HEK293 (cell line): ENCODE data around the gene TTLL4.

Experiments used
- CTCF ChIA-PET: fragments of 350-600 bp; formaldehyde crosslinking; extraction: SDS; loops from one replicate; lab custom pipeline; 2021; ENCODE audit warnings: antibody characterized with exemption; lab: Yijun Ruan, JAX
- POLR2A ChIA-PET: fragments of 300-600 bp; formaldehyde crosslinking; extraction: SDS; loops from one replicate; lab custom pipeline; 2020; ENCODE audit warnings: antibody characterized with exemption, inconsistent platforms; lab: Yijun Ruan, JAX
- H3K27ac ChIP-seq: fragments of 200-500 bp; sonication (Bioruptor generic); 2 replicates; pipeline ENCODE4 v1.5.1; 2014; ENCODE audit warnings: low read depth, low read length, control low read depth, inconsistent platforms; ENCODE audit errors: extremely low read depth
- H3K36me3 ChIP-seq, 2 experiments: fragments of 200-500 bp in 1 of 2; sonication (Bioruptor generic) in 1 of 2; 1 replicate in 1 of 2; 2 replicates in 1 of 2; pipeline ENCODE4 v1.5.1; 2014 to 2017; ENCODE audit warnings: inconsistent platforms in 2 of 2, low read length in 2 of 2; ENCODE audit not compliant: control insufficient read depth in 2 of 2, insufficient read depth in 1 of 2
- H3K4me1 ChIP-seq: fragments of 200-500 bp; sonication (Bioruptor generic); 2 replicates; pipeline ENCODE4 v1.5.1; 2014; ENCODE audit warnings: mild to moderate bottlenecking, low read length, inconsistent platforms; ENCODE audit not compliant: control insufficient read depth, insufficient read depth
- H3K4me3 ChIP-seq: 2 replicates; pipeline ENCODE4 v1.5.1; 2011; ENCODE audit warnings: low read depth, mild to moderate bottlenecking, control low read depth, low read length, moderate library complexity
- H3K9me3 ChIP-seq: fragments of 200-500 bp; sonication (Bioruptor generic); 2 replicates; pipeline ENCODE4 v1.5.1; 2014; ENCODE audit warnings: low read depth, low read length, inconsistent platforms; ENCODE audit not compliant: control insufficient read depth, insufficient read depth
- EGR2 ChIP-seq: fragments of 450-650 bp; formaldehyde crosslinking; IDR thresholded peaks from 2 replicates; pipeline ENCODE4 v1.5.1; 2016; ENCODE audit warnings: low read depth, missing biosample characterization, missing genetic modification characterization
- IKZF3 ChIP-seq: fragments of 450-650 bp; IDR thresholded peaks from 2 replicates; pipeline ENCODE4 v1.5.0; 2018; ENCODE audit warnings: missing biosample characterization, mild to moderate bottlenecking, missing genetic modification characterization, moderate library complexity
- SP7 ChIP-seq: fragments of 450-650 bp; formaldehyde crosslinking; IDR thresholded peaks from 2 replicates; pipeline ENCODE4 v1.5.1; 2016; ENCODE audit warnings: missing biosample characterization, missing genetic modification characterization
- ZBTB6 ChIP-seq: fragments of 450-650 bp; formaldehyde crosslinking; IDR thresholded peaks from 2 replicates; pipeline ENCODE4 v1.5.1; 2017; ENCODE audit warnings: missing biosample characterization, missing genetic modification characterization
- ZFP41 ChIP-seq: fragments of 450-650 bp; formaldehyde crosslinking; IDR thresholded peaks from 2 replicates; pipeline ENCODE4 v1.5.1; 2016; ENCODE audit warnings: missing biosample characterization, missing genetic modification characterization, borderline replicate concordance
- ZIC2 ChIP-seq: fragments of 450-650 bp; formaldehyde crosslinking; IDR thresholded peaks from 2 replicates; pipeline ENCODE4 v1.5.1; 2016; ENCODE audit warnings: missing biosample characterization, missing genetic modification characterization
- ZNF175 ChIP-seq: fragments of 450-650 bp; formaldehyde crosslinking; IDR thresholded peaks from 2 replicates; pipeline ENCODE4 v1.5.1; 2016; ENCODE audit warnings: missing biosample characterization, missing genetic modification characterization
- ZNF2 ChIP-seq: fragments of 450-650 bp; formaldehyde crosslinking; IDR thresholded peaks from 2 replicates; pipeline ENCODE4 v1.5.1; 2016; ENCODE audit warnings: missing biosample characterization, missing genetic modification characterization
- ZNF37A ChIP-seq: fragments of 450-650 bp; IDR thresholded peaks from 2 replicates; pipeline ENCODE4 v1.5.1; 2018; ENCODE audit warnings: missing biosample characterization, missing genetic modification characterization
- ZNF391 ChIP-seq: fragments of 450-650 bp; formaldehyde crosslinking; IDR thresholded peaks from 2 replicates; pipeline ENCODE4 v1.5.1; 2016; ENCODE audit warnings: low read depth, missing biosample characterization, missing genetic modification characterization, borderline replicate concordance
- ZNF488 ChIP-seq: fragments of 450-650 bp; formaldehyde crosslinking; IDR thresholded peaks from 2 replicates; pipeline ENCODE4 v1.5.1; 2016; ENCODE audit warnings: missing biosample characterization, missing genetic modification characterization
- ZNF518A ChIP-seq: fragments of 450-650 bp; formaldehyde crosslinking; conservative IDR thresholded peaks from 2 replicates; pipeline ENCODE4 v1.5.1; 2016; ENCODE audit warnings: low read depth, missing biosample characterization, missing genetic modification characterization
- ZNF529 ChIP-seq: fragments of 450-650 bp; formaldehyde crosslinking; IDR thresholded peaks from 2 replicates; pipeline ENCODE4 v1.5.1; 2017; ENCODE audit warnings: missing genetic modification characterization, missing biosample characterization; ENCODE audit not compliant: insufficient replicate concordance
- ZNF624 ChIP-seq: fragments of 450-650 bp; formaldehyde crosslinking; IDR thresholded peaks from 2 replicates; pipeline ENCODE4 v1.5.1; 2017; ENCODE audit warnings: missing biosample characterization, missing genetic modification characterization
- ZNF670 ChIP-seq: fragments of 450-650 bp; formaldehyde crosslinking; IDR thresholded peaks from 2 replicates; pipeline ENCODE4 v1.5.1; 2016; ENCODE audit warnings: missing biosample characterization, missing genetic modification characterization, low read depth
- ZNF776 ChIP-seq: fragments of 450-650 bp; formaldehyde crosslinking; IDR thresholded peaks from 2 replicates; pipeline ENCODE4 v1.5.0; 2017; ENCODE audit warnings: missing biosample characterization, missing genetic modification characterization, borderline replicate concordance
- ZSCAN5A ChIP-seq: fragments of 450-650 bp; formaldehyde crosslinking; IDR thresholded peaks from 2 replicates; pipeline ENCODE4 v1.5.1; 2016; ENCODE audit warnings: missing biosample characterization, missing genetic modification characterization
- TF ChIP-seq, protein P1 (sequence below): fragments of 450-650 bp; formaldehyde crosslinking; IDR thresholded peaks from 2 replicates; pipeline ENCODE4 v1.5.1; 2016; ENCODE audit warnings: missing biosample characterization, missing genetic modification characterization, low read depth
- TF ChIP-seq, protein P2 (sequence below): fragments of 450-650 bp; formaldehyde crosslinking; IDR thresholded peaks from 2 replicates; pipeline ENCODE4 v1.5.1; 2016; ENCODE audit warnings: missing biosample characterization, missing genetic modification characterization, borderline replicate concordance
- TF ChIP-seq, protein P3 (sequence below): fragments of 450-650 bp; formaldehyde crosslinking; IDR thresholded peaks from 2 replicates; pipeline ENCODE4 v1.5.1; 2016; ENCODE audit warnings: missing biosample characterization, missing genetic modification characterization

Gene TTLL4

DNA sequence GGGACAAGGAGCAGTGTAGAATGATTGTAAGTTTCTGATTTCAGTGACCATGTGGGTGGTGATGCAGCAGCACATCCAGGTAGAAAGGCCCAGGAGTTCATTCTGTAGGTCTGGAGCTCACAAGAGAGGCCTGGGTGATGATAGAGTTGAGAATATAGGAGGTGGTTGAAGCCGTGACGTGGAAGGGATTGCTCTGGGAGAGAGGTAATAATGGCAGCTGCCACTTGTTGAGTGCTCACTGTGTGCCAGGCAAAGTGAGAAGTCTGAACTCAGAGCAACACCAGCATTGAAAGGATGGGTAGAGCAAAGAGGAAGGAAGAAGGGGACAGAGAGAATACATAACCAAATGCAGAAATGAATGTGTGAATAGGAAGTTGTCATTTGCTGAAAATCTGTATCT, 3.3 kb downstream of the TTLL4 start (continued):
- TF ChIP-seq ZNF518A (tag by site-specific recombination): no peak
- TF ChIP-seq, protein P1, sequence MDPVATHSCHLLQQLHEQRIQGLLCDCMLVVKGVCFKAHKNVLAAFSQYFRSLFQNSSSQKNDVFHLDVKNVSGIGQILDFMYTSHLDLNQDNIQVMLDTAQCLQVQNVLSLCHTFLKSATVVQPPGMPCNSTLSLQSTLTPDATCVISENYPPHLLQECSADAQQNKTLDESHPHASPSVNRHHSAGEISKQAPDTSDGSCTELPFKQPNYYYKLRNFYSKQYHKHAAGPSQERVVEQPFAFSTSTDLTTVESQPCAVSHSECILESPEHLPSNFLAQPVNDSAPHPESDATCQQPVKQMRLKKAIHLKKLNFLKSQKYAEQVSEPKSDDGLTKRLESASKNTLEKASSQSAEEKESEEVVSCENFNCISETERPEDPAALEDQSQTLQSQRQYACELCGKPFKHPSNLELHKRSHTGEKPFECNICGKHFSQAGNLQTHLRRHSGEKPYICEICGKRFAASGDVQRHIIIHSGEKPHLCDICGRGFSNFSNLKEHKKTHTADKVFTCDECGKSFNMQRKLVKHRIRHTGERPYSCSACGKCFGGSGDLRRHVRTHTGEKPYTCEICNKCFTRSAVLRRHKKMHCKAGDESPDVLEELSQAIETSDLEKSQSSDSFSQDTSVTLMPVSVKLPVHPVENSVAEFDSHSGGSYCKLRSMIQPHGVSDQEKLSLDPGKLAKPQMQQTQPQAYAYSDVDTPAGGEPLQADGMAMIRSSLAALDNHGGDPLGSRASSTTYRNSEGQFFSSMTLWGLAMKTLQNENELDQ (tag by site-specific recombination): no peak
- TF ChIP-seq ZNF391 (tag by site-specific recombination): no peak
- TF ChIP-seq ZNF37A (tag by site-specific recombination): no peak
- no peak for TF ChIP-seq ZNF488 (tag by site-specific recombination)

DNA sequence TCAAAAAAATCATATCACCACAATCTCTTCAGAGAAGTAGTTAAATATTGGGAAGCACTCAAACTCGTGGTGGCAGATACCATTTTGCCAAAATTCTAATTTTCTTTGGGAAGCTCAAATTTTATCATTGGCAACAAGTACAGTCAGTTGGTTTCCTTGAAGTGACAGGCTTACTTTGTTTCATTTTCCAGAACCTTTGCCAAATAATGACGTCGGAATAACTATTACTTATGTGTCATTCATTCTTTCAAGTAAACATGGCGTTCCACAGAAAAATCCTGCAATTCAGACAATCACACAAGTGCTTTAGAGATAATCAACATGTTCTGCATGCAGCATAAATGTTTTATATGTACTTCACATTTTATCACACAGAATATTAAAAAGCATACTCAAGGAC, 5.4 kb downstream of the TTLL4 start:
- peaks cover 20% of the 10 kb centered on the region for H3K4me1 ChIP-seq
- TF ChIP-seq ZIC2 (no peak), ZNF391 (tag by site-specific recombination) (no peak), ZBTB6 (tag by site-specific recombination) (no peak), ZNF624 (tag by site-specific recombination) (no peak), ZNF2 (tag by site-specific recombination) (no peak), ZNF776 (tag by site-specific recombination) (no peak), ZNF175 (tag by site-specific recombination) (no peak), ZNF529 (tag by site-specific recombination) (no peak), ZNF670 (tag by site-specific recombination) (no peak), SP7 (tag by site-specific recombination) (no peak), ZSCAN5A (tag by site-specific recombination) (no peak), ZFP41 (no peak), EGR2 (tag by site-specific recombination) (no peak), IKZF3 (tag by site-specific recombination) (no peak)
- TF ChIP-seq, protein P2, sequence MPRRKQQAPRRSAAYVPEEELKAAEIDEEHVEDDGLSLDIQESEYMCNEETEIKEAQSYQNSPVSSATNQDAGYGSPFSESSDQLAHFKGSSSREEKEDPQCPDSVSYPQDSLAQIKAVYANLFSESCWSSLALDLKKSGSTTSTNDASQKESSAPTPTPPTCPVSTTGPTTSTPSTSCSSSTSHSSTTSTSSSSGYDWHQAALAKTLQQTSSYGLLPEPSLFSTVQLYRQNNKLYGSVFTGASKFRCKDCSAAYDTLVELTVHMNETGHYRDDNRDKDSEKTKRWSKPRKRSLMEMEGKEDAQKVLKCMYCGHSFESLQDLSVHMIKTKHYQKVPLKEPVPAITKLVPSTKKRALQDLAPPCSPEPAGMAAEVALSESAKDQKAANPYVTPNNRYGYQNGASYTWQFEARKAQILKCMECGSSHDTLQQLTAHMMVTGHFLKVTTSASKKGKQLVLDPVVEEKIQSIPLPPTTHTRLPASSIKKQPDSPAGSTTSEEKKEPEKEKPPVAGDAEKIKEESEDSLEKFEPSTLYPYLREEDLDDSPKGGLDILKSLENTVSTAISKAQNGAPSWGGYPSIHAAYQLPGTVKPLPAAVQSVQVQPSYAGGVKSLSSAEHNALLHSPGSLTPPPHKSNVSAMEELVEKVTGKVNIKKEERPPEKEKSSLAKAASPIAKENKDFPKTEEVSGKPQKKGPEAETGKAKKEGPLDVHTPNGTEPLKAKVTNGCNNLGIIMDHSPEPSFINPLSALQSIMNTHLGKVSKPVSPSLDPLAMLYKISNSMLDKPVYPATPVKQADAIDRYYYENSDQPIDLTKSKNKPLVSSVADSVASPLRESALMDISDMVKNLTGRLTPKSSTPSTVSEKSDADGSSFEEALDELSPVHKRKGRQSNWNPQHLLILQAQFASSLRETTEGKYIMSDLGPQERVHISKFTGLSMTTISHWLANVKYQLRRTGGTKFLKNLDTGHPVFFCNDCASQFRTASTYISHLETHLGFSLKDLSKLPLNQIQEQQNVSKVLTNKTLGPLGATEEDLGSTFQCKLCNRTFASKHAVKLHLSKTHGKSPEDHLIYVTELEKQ (tag by site-specific recombination): no peak
- TF ChIP-seq, protein P3, sequence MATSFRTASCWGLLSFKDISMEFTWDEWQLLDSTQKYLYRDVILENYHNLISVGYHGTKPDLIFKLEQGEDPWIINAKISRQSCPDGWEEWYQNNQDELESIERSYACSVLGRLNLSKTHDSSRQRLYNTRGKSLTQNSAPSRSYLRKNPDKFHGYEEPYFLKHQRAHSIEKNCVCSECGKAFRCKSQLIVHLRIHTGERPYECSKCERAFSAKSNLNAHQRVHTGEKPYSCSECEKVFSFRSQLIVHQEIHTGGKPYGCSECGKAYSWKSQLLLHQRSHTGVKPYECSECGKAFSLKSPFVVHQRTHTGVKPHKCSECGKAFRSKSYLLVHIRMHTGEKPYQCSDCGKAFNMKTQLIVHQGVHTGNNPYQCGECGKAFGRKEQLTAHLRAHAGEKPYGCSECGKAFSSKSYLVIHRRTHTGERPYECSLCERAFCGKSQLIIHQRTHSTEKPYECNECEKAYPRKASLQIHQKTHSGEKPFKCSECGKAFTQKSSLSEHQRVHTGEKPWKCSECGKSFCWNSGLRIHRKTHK (tag by site-specific recombination): no peak
- H3K27ac ChIP-seq: no peak overlapping the region
- H3K36me3 ChIP-seq: peaks cover 11 to 23% of the 10 kb centered on the region in 2 experiments
- H3K9me3 ChIP-seq: no peaks in the 10 kb centered on the region
- ChIA-PET POLR2A (no interaction called here), CTCF (no interaction called here)
- no peak overlapping the region for H3K4me3 ChIP-seq
